ENCODE measurements around the gene DDX49. TPM values are rescaled to one million over a fixed set of nuclear protein-coding genes. Genes with fewer than 3 reads are reported as not detected.

DDX49 gene
- total and polyA plus RNA-seq, 9 of the 15 experiments (the other 6 are each of a cell fraction or from before 2014, with no cell fraction given) = 1.1 to 113 (median 45.7) TPM

GRCh38 chr19:18940769-18941627 lies 21.5 kb downstream of the DDX49 start, which contains the start of gene HOMER3 (continued):
- TF ChIP-seq CEBPZ (IDR thresholded peaks at IDR 0.05; ENCODE audit: borderline replicate concordance, low read depth, low read length) = no peak
- peak; percentile 98 for TF ChIP-seq VEZF1 (CRISPR knock-in tag; IDR thresholded peaks at IDR 0.05)
- TF ChIP-seq CBX2 (IDR thresholded peaks at IDR 0.05; ENCODE audit: insufficient read depth, low read length, poor library complexity, severe bottlenecking) = no peak
- peak; percentile 81 for TF ChIP-seq L3MBTL2 (IDR thresholded peaks at IDR 0.05)
- peak; percentile 74; the same call in 1 of the 2 replicates for TF ChIP-seq RB1 (IDR thresholded peaks at IDR 0.05; ENCODE audit: low read depth)
- peak; percentile 48 to 77 for TF ChIP-seq E2F6 (IDR thresholded peaks at IDR 0.05; ENCODE audit: borderline replicate concordance in 1 of 2, extremely low read depth in 1 of 2, insufficient read depth in 1 of 2, insufficient read length in 1 of 2, low read depth in 1 of 2, low read length in 1 of 2, poor library complexity in 1 of 2, severe bottlenecking in 1 of 2)
- no peak for TF ChIP-seq RHOXF2B (CRISPR knock-in tag; conservative IDR thresholded peaks at IDR 0.05)
- TF ChIP-seq TBP (optimal IDR thresholded peaks at IDR 0.05; ENCODE audit: low read depth, low read length) = peak; percentile 10
- TF ChIP-seq DMBX1 (CRISPR knock-in tag; IDR thresholded peaks at IDR 0.05; ENCODE audit: borderline replicate concordance) = no peak
- peak; percentile 35; the same call in 1 of the 2 replicates for TF ChIP-seq RBFOX2 (IDR thresholded peaks at IDR 0.05; ENCODE audit: low read depth, low read length)
- peak; percentile 79 for TF ChIP-seq HNRNPLL (IDR thresholded peaks at IDR 0.05; ENCODE audit: low read depth, low read length, poor library complexity, severe bottlenecking)
- peak in 1 of 3 experiments; percentile 34 for TF ChIP-seq YY1 (IDR thresholded peaks at IDR 0.05; ENCODE audit: borderline replicate concordance in 1 of 3, control insufficient read depth in 1 of 3, extremely low read depth in 1 of 3, insufficient read depth in 3 of 3, insufficient read length in 1 of 3, insufficient replicate concordance in 2 of 3, low read depth in 1 of 3, low read length in 2 of 3)
- TF ChIP-seq PRPF4 (IDR thresholded peaks at IDR 0.05; ENCODE audit: insufficient read depth, low read depth, low read length, poor library complexity, severe bottlenecking) = peak; percentile 27
- 0 out of 2 replicates have a peak, but pooled peaks have one; percentile 26 for TF ChIP-seq POLR2G (IDR thresholded peaks at IDR 0.05; ENCODE audit: low read depth, low read length)
- no peak for TF ChIP-seq OTX1 (CRISPR knock-in tag; IDR thresholded peaks at IDR 0.05)
- no peak for TF ChIP-seq RBBP5 (IDR thresholded peaks at IDR 0.05; ENCODE audit: borderline replicate concordance, insufficient read depth, low read length, poor library complexity, severe bottlenecking)
- TF ChIP-seq KDM2B (CRISPR knock-in tag; IDR thresholded peaks at IDR 0.05) = 0 out of 2 replicates have a peak, but pooled peaks have one; percentile 23

Measured in K562 (cell line).